Activated B cell treated with CpG ODN at 0.5 μM for 24 hours (primary cell): Measurements from ENCODE around the gene MYO7A. TPM values are rescaled to one million over a fixed set of nuclear protein-coding genes. Genes with fewer than 3 reads are reported as not detected.

ENCODE experiments used
- ATAC-seq: fragments of 200-7000 bp; cut with Tn5 transposase; one replicate; pipeline ENCODE4 v1.10.0; 2021; ENCODE audit warnings: low read depth, mild to moderate bottlenecking, moderate library complexity
- CTCF ChIA-PET: fragments of 350-600 bp; sonication (Branson Sonifier 250); formaldehyde crosslinking; loops from one replicate; lab custom pipeline; 2021; ENCODE audit warnings: antibody characterized with exemption; lab: Charles Lee
- POLR2A ChIA-PET: fragments of 350-600 bp; sonication (Branson Sonifier 250); formaldehyde crosslinking; loops from one replicate; lab custom pipeline; 2021; ENCODE audit warnings: antibody characterized with exemption; lab: Charles Lee
- DNase-seq: peaks from one replicate; pipeline ENCODE4 v3.0.0; 2022
- H3K27ac Mint-ChIP-seq: one replicate; pipeline ENCODE4 v1.8.0; 2020; ENCODE audit warnings: mixed read lengths
- H3K27me3 Mint-ChIP-seq: one replicate; pipeline ENCODE4 v1.8.0; 2021; ENCODE audit warnings: mixed read lengths
- H3K36me3 Mint-ChIP-seq: one replicate; pipeline ENCODE4 v1.8.0; 2021; ENCODE audit warnings: low read depth, mixed read lengths
- H3K4me1 Mint-ChIP-seq: one replicate; pipeline ENCODE4 v1.8.0; 2021; ENCODE audit warnings: mixed read lengths
- H3K4me3 Mint-ChIP-seq: one replicate; pipeline ENCODE4 v1.8.0; 2020; ENCODE audit warnings: mild to moderate bottlenecking, mixed read lengths
- H3K9me3 Mint-ChIP-seq: one replicate; pipeline ENCODE4 v1.8.0; 2020; ENCODE audit warnings: mixed read lengths
- CTCF ChIP-seq: fragments of 200-600 bp; IDR thresholded peaks from one replicate; pipeline ENCODE4 v1.8.0; 2022; ENCODE audit warnings: antibody characterized with exemption, mild to moderate bottlenecking
- intact Hi-C: fragments of 100-400 bp; cut with micrococcal nuclease; formaldehyde crosslinking; loops from one replicate; pipeline ENCODE4 v1.15.1; 2024
- total RNA-seq: library from RNA; stranded (reverse); gene quantifications from 2 replicates; pipeline ENCODE4 v1.2.3, GENCODE V29; 2022

Gene MYO7A
- total RNA-seq, 1 donor from 2014 or later, result 5.4 TPM

GRCh38 chr11:77107950-77108349, 20.1 kb upstream of the MYO7A start:
- peaks cover 6% of the 10 kb centered on the region for H3K27me3 Mint-ChIP-seq
- peaks cover 1% of the 10 kb centered on the region for H3K4me1 Mint-ChIP-seq
- intact Hi-C loops, result no loop called here
- ATAC-seq (no peak), DNase-seq (no peak)
- no peak for TF ChIP-seq CTCF
- no peak overlapping the region for H3K27ac Mint-ChIP-seq
- H3K4me3 Mint-ChIP-seq, result no peak overlapping the region
- no peaks in the 10 kb centered on the region for H3K36me3 Mint-ChIP-seq
- ChIA-PET POLR2A (no interaction called here), CTCF (no interaction called here)
- no peaks in the 10 kb centered on the region for H3K9me3 Mint-ChIP-seq

DNA sequence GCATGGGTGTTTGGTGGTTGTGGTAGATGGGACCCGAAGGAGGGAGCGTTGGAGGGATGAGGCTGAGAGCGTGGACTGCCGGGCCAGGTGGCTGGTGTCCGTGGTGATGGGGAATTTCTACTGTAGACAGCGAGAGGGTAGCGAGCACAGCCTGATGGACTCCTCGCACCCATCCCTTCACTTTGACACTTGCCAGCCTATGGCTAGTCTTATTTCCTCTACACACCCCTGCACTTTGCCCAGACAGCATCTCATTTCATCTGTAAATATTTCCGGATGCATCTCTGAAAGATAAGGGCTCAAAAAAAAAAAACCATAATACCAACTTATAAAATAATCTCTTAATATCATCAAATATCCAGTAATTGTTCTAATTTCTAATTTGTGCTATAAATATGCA, 19.6 kb upstream of the MYO7A start:
- H3K27ac Mint-ChIP-seq, result no peak overlapping the region
- ChIA-PET CTCF (no interaction called here), POLR2A (no interaction called here)
- intact Hi-C loops, result no loop called here
- no peaks in the 10 kb centered on the region for H3K36me3 Mint-ChIP-seq
- peaks cover 1% of the 10 kb centered on the region for H3K4me1 Mint-ChIP-seq
- ATAC-seq, result no peak
- no peak overlapping the region for H3K4me3 Mint-ChIP-seq
- no peak for DNase-seq
- peaks cover 6% of the 10 kb centered on the region for H3K27me3 Mint-ChIP-seq
- H3K9me3 Mint-ChIP-seq, result no peaks in the 10 kb centered on the region
- TF ChIP-seq CTCF, result no peak

GRCh38 chr11:77109236-77110019, 18.6 kb upstream of the MYO7A start:
- H3K27ac Mint-ChIP-seq, result no peak overlapping the region
- ChIA-PET POLR2A (no interaction called here), CTCF (no interaction called here)
- intact Hi-C loops, result no loop called here
- no peak for TF ChIP-seq CTCF
- ATAC-seq (no peak), DNase-seq (no peak)
- H3K4me1 Mint-ChIP-seq, result peaks cover 1% of the 10 kb centered on the region
- no peaks in the 10 kb centered on the region for H3K9me3 Mint-ChIP-seq
- H3K36me3 Mint-ChIP-seq, result no peaks in the 10 kb centered on the region
- H3K4me3 Mint-ChIP-seq, result no peak overlapping the region
- peaks cover 6% of the 10 kb centered on the region for H3K27me3 Mint-ChIP-seq

DNA sequence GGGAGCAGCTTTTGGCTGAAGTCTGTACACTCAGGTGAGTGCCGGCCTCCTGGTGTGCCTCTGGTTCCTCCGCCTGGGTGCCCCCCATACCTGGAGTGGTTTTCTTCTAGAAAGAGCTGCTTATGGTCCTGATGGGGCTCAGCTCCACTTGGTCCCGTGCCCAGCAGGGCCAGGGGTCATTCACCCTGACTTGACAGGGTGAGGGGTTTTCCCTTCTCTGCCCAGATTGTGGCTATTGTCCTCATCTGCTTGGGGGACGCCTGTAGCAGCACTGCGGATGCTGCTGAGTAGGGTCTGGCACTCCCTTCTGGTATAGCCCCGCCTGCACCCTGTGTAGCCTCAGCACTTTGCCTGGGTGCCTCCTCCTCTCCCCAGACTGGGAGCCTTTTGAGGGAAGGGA, 17.2 kb upstream of the MYO7A start:
- H3K4me1 Mint-ChIP-seq, result peaks cover 1% of the 10 kb centered on the region
- no peaks in the 10 kb centered on the region for H3K9me3 Mint-ChIP-seq
- POLR2A ChIA-PET, result no interaction called here
- ATAC-seq (no peak), DNase-seq (no peak)
- intact Hi-C loops, result no loop called here
- CTCF ChIA-PET, result no interaction called here
- H3K27me3 Mint-ChIP-seq, result peaks cover 6% of the 10 kb centered on the region
- H3K27ac Mint-ChIP-seq, result no peak overlapping the region
- no peaks in the 10 kb centered on the region for H3K36me3 Mint-ChIP-seq
- no peak for TF ChIP-seq CTCF
- no peak overlapping the region for H3K4me3 Mint-ChIP-seq

DNA sequence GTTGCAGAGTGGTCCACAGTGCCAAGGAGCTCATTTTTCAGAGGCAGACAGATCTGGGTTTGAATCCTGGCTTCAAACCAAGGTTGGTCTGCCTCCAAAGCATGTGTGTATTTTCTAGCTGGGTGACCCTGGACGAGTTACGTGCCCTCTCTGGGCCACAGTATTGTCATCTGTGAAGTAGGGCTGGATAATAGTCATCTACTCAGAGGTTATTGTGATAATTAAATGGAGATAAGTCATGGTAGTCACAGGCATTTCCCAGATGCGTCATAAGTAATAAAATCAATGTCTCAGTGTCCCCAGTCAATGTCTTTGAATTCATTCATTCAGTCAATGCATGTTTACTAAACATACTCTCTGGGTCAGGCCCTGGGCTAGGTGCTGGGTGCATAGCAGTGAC, 16.8 kb upstream of the MYO7A start:
- DNase-seq (no peak), ATAC-seq (no peak)
- TF ChIP-seq CTCF, result no peak
- POLR2A ChIA-PET, result no interaction called here
- intact Hi-C loops, result no loop called here
- no peak overlapping the region for H3K27ac Mint-ChIP-seq
- H3K9me3 Mint-ChIP-seq, result no peaks in the 10 kb centered on the region
- peaks cover 1% of the 10 kb centered on the region for H3K4me1 Mint-ChIP-seq
- peaks cover 6% of the 10 kb centered on the region for H3K27me3 Mint-ChIP-seq
- H3K4me3 Mint-ChIP-seq, result no peak overlapping the region
- no peaks in the 10 kb centered on the region for H3K36me3 Mint-ChIP-seq
- CTCF ChIA-PET, result no interaction called here
